SK-N-SH (cell line): ENCODE results near the gene TMEM187. TPM values are rescaled to one million over a fixed set of nuclear protein-coding genes. Genes with fewer than 3 reads are reported as not detected.

Source experiments
- CTCF ChIA-PET: fragments of 300-600, 350-600 bp; formaldehyde crosslinking; extraction: SDS; loops from one replicate; lab custom pipeline; 2021; lab: Yijun Ruan, JAX
- POLR2A ChIA-PET: fragments of 350-600 bp; sonication (Branson Sonifier 250); formaldehyde crosslinking; extraction: SDS; loops from one replicate; lab custom pipeline; 2020; ENCODE audit warnings: antibody characterized with exemption, inconsistent platforms; lab: Yijun Ruan, JAX
- DNase-seq: peaks from one replicate; pipeline ENCODE4 v3.0.0; 2012
- H2AFZ ChIP-seq: fragments of 200-600 bp; sonication (generic); 2 replicates; pipeline ENCODE4 v1.8.1; 2016; ENCODE audit warnings: antibody characterized with exemption, mild to moderate bottlenecking, low read depth
- H3F3A ChIP-seq: fragments of 200-600 bp; sonication (generic); replicated peaks from 2 replicates; pipeline ENCODE3; 2016; ENCODE audit warnings: antibody characterized with exemption, mild to moderate bottlenecking; ENCODE audit not compliant: insufficient read depth
- H3K27ac ChIP-seq, 2 experiments: fragments of 200-500 bp in 1 of 2; fragments of 200-600 bp in 1 of 2; sonication (Bioruptor generic) in 1 of 2; sonication (generic), shearing (Covaris generic) in 1 of 2; 2 replicates each; pipeline versions ENCODE4 v1.5.1 to v1.6.1; 2014 to 2016; ENCODE audit warnings: low read depth in 2 of 2, inconsistent platforms in 1 of 2, low read length in 1 of 2, mild to moderate bottlenecking in 1 of 2, mixed read lengths in 1 of 2
- H3K27me3 ChIP-seq: fragments of 200-600 bp; sonication (generic), shearing (Covaris generic); 2 replicates; pipeline ENCODE4 v1.6.1; 2016; ENCODE audit warnings: mixed run types; ENCODE audit not compliant: insufficient read depth
- H3K36me3 ChIP-seq, 2 experiments: fragments of 200-500 bp in 1 of 2; fragments of 200-600 bp in 1 of 2; sonication (Bioruptor generic) in 1 of 2; sonication (generic) in 1 of 2; replicated peaks in 1 of 2; 2 replicates each; pipeline versions ENCODE3 to v1.5.1; 2014 to 2016; ENCODE audit warnings: low read length in 1 of 2, mild to moderate bottlenecking in 1 of 2; ENCODE audit not compliant: insufficient read depth in 2 of 2, control insufficient read depth in 1 of 2
- H3K4me1 ChIP-seq, 2 experiments: fragments of 200-500 bp in 1 of 2; fragments of 200-600 bp in 1 of 2; sonication (Bioruptor generic) in 1 of 2; sonication (generic), shearing (Covaris generic) in 1 of 2; 2 replicates each; pipeline versions ENCODE4 v1.5.1 to v1.6.1; 2014 to 2016; ENCODE audit warnings: low read depth in 1 of 2, low read length in 1 of 2, mixed run types in 1 of 2; ENCODE audit not compliant: insufficient read depth in 2 of 2, control insufficient read depth in 1 of 2
- H3K4me2 ChIP-seq: fragments of 200-600 bp; sonication (generic), shearing (Covaris generic); 2 replicates; pipeline ENCODE4 v1.6.1; 2017; ENCODE audit warnings: mixed run types
- H3K4me3 ChIP-seq, 2 experiments: fragments of 200-500 bp in 1 of 2; fragments of 200-600 bp in 1 of 2; sonication (Bioruptor generic) in 1 of 2; sonication (generic), shearing (Covaris generic) in 1 of 2; 2 replicates each; pipeline versions ENCODE4 v1.5.1 to v1.8.1; 2014 to 2016; ENCODE audit warnings: low read depth in 2 of 2, inconsistent platforms in 1 of 2, low read length in 1 of 2, mild to moderate bottlenecking in 1 of 2, mixed read lengths in 1 of 2, moderate library complexity in 1 of 2
- H3K79me2 ChIP-seq: fragments of 200-600 bp; sonication (generic); 2 replicates; pipeline ENCODE4 v1.8.1; 2017; ENCODE audit warnings: mild to moderate bottlenecking; ENCODE audit not compliant: insufficient read depth
- H3K9ac ChIP-seq: fragments of 200-600 bp; sonication (generic); 2 replicates; pipeline ENCODE4 v1.6.1; 2017; ENCODE audit warnings: mixed run types
- H3K9me2 ChIP-seq: fragments of 200-600 bp; sonication (generic); 2 replicates; pipeline ENCODE4 v1.6.1; 2017; ENCODE audit warnings: mixed run types
- H3K9me3 ChIP-seq: fragments of 200-600 bp; sonication (generic); 2 replicates; pipeline ENCODE4 v1.6.1; 2017; ENCODE audit warnings: mixed run types, mild to moderate bottlenecking, moderate library complexity
- H4K20me1 ChIP-seq: fragments of 200-600 bp; sonication (generic); 2 replicates; pipeline ENCODE4 v1.6.1; 2017; ENCODE audit warnings: mild to moderate bottlenecking, mixed run types; ENCODE audit not compliant: insufficient read depth
- CHD2 ChIP-seq: fragments of 150-350 bp; IDR thresholded peaks from 2 replicates; pipeline ENCODE4 v1.6.1; 2018; ENCODE audit warnings: low read length; ENCODE audit not compliant: partially characterized antibody
- EP300 ChIP-seq, 2 experiments: IDR thresholded peaks; 2 replicates each; pipeline versions ENCODE4 v1.4.0 to v1.6.1; 2012; ENCODE audit warnings: borderline replicate concordance in 1 of 2, low read depth in 1 of 2, low read length in 1 of 2
- EZH2phosphoT487 ChIP-seq: fragments of 200-600 bp; sonication (generic); IDR thresholded peaks from 2 replicates; pipeline ENCODE4 v1.6.1; 2017; ENCODE audit warnings: low read depth, mixed run types, mild to moderate bottlenecking, antibody characterized with exemption, moderate library complexity, borderline replicate concordance
- GABPA ChIP-seq: IDR thresholded peaks from 2 replicates; pipeline ENCODE4 v1.4.0; 2012; ENCODE audit warnings: low read depth, mild to moderate bottlenecking
- GATA2 ChIP-seq: sonication (generic); formaldehyde crosslinking; IDR thresholded peaks from 2 replicates; pipeline ENCODE4 v1.5.0; 2020; ENCODE audit warnings: mild to moderate bottlenecking, missing genetic modification reagents
- MXI1 ChIP-seq: IDR thresholded peaks from 2 replicates; pipeline ENCODE4 v1.6.1; 2012; ENCODE audit warnings: mild to moderate bottlenecking, low read depth, low read length, improper control_type of control experiment
- NFIC ChIP-seq: IDR thresholded peaks from 2 replicates; pipeline ENCODE4 v1.4.0; 2012; ENCODE audit warnings: borderline replicate concordance
- RXRA ChIP-seq: IDR thresholded peaks from 2 replicates; pipeline ENCODE4 v1.4.0; 2012; ENCODE audit warnings: low read depth, mild to moderate bottlenecking, borderline replicate concordance
- TAF1 ChIP-seq: IDR thresholded peaks from 2 replicates; pipeline ENCODE4 v1.6.1; 2012; ENCODE audit warnings: low read depth, mild to moderate bottlenecking, low read length, moderate library complexity, borderline replicate concordance
- TCF12 ChIP-seq: IDR thresholded peaks from 2 replicates; pipeline ENCODE4 v1.4.0; 2012
- WGBS: methylation state at CpG from one replicate; pipeline ENCODE4 v1.1.6; 2017; ENCODE audit warnings: low lambda C conversion rate; 5-methylcytosine and 5-hydroxymethylcytosine counted together
- polyA plus RNA-seq, 3 experiments: library from polyadenylated mRNA; depleted of rRNA; stranded (reverse); fragments of >200 nt; gene quantifications; 2 replicates each; pipeline ENCODE4 v1.2.3, GENCODE V29; 2012
- TF ChIP-seq, protein P1 (sequence below): fragments of 150-350 bp; IDR thresholded peaks from 2 replicates; pipeline ENCODE4 v1.6.1; 2016; ENCODE audit warnings: mild to moderate bottlenecking, low read depth, low read length
- TF ChIP-seq, protein P2 (sequence below): fragments of 150-350 bp; IDR thresholded peaks from 2 replicates; pipeline ENCODE4 v1.6.1; 2017; ENCODE audit warnings: antibody characterized with exemption, low read length, low read depth, borderline replicate concordance
- TF ChIP-seq, protein P3 (sequence below): IDR thresholded peaks from 2 replicates; pipeline ENCODE4 v1.4.0; 2012; ENCODE audit warnings: low read depth, borderline replicate concordance
- TF ChIP-seq, protein P4 (sequence below): IDR thresholded peaks from 2 replicates; pipeline ENCODE4; 2012

Gene TMEM187
- polyA plus RNA-seq, 1 of the 3 experiments (the other 2 are of a cell fraction) = 10.9 TPM

DNA sequence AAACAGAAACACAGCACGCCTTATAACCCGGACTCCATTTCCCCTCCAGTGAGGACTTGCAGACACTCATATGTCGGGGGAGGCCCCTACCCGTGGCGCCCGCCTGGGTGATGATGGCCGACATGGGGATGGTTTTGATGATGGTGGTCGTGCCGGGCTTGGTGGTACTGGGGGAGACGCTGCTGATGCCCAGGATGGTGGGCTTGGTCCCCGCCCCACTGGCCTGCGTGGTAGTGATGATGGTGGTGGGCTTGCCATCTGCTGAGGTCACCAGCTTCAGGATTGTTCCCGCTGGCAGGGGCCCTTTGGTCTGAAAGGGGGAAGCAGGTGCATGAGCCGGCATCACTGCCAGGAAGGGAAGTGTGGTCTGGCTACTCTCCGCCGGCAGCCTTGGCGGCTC lies 15.3 kb upstream of the TMEM187 start:
- H3K4me2 ChIP-seq = no peak overlapping the region
- H3K9me2 ChIP-seq = no peaks in the 10 kb centered on the region
- no peak overlapping the region for H3K9ac ChIP-seq
- ChIA-PET POLR2A (no interaction called here), CTCF (interaction anchor here (2.5 to 3.6 kb wide), 2 partner anchors 10 to 11 kb away, joined by 7 to 21 read pairs; no protein-coding TSS in a partner anchor)
- no peaks in the 10 kb centered on the region for H3K9me3 ChIP-seq
- no peak overlapping the region for H3K4me3 ChIP-seq
- 0 out of 2 replicates have a peak, but pooled peaks cover 3% of the 10 kb centered on the region for H3K79me2 ChIP-seq
- TF ChIP-seq, protein P1, sequence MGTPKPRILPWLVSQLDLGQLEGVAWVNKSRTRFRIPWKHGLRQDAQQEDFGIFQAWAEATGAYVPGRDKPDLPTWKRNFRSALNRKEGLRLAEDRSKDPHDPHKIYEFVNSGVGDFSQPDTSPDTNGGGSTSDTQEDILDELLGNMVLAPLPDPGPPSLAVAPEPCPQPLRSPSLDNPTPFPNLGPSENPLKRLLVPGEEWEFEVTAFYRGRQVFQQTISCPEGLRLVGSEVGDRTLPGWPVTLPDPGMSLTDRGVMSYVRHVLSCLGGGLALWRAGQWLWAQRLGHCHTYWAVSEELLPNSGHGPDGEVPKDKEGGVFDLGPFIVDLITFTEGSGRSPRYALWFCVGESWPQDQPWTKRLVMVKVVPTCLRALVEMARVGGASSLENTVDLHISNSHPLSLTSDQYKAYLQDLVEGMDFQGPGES = no peak
- TF ChIP-seq RXRA = no peak
- TF ChIP-seq EP300 (IDR thresholded peaks at IDR 0.05; ENCODE audit: borderline replicate concordance in 1 of 2, low read depth in 1 of 2, low read length in 1 of 2) = no peak
- no peak for TF ChIP-seq TCF12
- no peak for TF ChIP-seq TAF1
- TF ChIP-seq NFIC = no peak
- TF ChIP-seq, protein P2, sequence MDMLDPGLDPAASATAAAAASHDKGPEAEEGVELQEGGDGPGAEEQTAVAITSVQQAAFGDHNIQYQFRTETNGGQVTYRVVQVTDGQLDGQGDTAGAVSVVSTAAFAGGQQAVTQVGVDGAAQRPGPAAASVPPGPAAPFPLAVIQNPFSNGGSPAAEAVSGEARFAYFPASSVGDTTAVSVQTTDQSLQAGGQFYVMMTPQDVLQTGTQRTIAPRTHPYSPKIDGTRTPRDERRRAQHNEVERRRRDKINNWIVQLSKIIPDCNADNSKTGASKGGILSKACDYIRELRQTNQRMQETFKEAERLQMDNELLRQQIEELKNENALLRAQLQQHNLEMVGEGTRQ = no peak
- no peak for TF ChIP-seq MXI1
- TF ChIP-seq GABPA = no peak
- TF ChIP-seq GATA2 (CRISPR knock-in tag) = no peak
- no peak for TF ChIP-seq EZH2phosphoT487
- TF ChIP-seq CHD2 = no peak
- TF ChIP-seq, protein P3, sequence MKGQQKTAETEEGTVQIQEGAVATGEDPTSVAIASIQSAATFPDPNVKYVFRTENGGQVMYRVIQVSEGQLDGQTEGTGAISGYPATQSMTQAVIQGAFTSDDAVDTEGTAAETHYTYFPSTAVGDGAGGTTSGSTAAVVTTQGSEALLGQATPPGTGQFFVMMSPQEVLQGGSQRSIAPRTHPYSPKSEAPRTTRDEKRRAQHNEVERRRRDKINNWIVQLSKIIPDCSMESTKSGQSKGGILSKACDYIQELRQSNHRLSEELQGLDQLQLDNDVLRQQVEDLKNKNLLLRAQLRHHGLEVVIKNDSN = no peak
- TF ChIP-seq, protein P4, sequence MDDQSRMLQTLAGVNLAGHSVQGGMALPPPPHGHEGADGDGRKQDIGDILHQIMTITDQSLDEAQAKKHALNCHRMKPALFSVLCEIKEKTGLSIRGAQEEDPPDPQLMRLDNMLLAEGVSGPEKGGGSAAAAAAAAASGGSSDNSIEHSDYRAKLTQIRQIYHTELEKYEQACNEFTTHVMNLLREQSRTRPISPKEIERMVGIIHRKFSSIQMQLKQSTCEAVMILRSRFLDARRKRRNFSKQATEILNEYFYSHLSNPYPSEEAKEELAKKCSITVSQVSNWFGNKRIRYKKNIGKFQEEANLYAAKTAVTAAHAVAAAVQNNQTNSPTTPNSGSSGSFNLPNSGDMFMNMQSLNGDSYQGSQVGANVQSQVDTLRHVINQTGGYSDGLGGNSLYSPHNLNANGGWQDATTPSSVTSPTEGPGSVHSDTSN = no peak
- H3F3A ChIP-seq = no peaks in the 10 kb centered on the region
- no peak overlapping the region for H2AFZ ChIP-seq
- no peaks in the 10 kb centered on the region for H3K27me3 ChIP-seq
- peaks cover 16% of the 10 kb centered on the region for H4K20me1 ChIP-seq
- no peak for DNase-seq
- 93% methylated on average over 11 of the region's 17 CpGs for WGBS
- peaks cover 15 to 98% of the 10 kb centered on the region in 2 experiments for H3K36me3 ChIP-seq
- H3K4me1 ChIP-seq = no peaks in the 10 kb centered on the region; a peak in 1 of 4 replicates
- no peak overlapping the region for H3K27ac ChIP-seq
